H1 (cell line): ENCODE results near the gene IL24. TPM values are rescaled to one million over a fixed set of nuclear protein-coding genes. Genes with fewer than 3 reads are reported as not detected.

Experiments
- CTCF ChIA-PET: fragments of 300-600 bp; sonication (Branson Sonifier 250); formaldehyde crosslinking; loops from one replicate; lab custom pipeline; 2021; ENCODE audit not compliant: partially characterized antibody; lab: Charles Lee
- POLR2A ChIA-PET: fragments of 300-600 bp; sonication (Branson Sonifier 250); formaldehyde crosslinking; loops from one replicate; lab custom pipeline; 2021; ENCODE audit warnings: inconsistent platforms; ENCODE audit not compliant: partially characterized antibody; lab: Charles Lee
- DNase-seq, 2 experiments: peaks; one replicate each; pipeline versions ENCODE4 v3.0.0 to v3.0.0-alpha.2; 2010 to 2022; ENCODE audit warnings: low spot score in 2 of 2, low read depth in 1 of 2, mixed read lengths in 1 of 2
- FAIRE-seq: peaks from 2 replicates; lab custom pipeline; 2011; peaks lifted over from hg19 to GRCh38; lab: Jason Lieb, UNC
- H2AFZ ChIP-seq: 2 replicates; pipeline ENCODE4 v1.8.1; 2012; ENCODE audit warnings: low read length, inconsistent platforms
- H2AK5ac ChIP-seq: 2 replicates; pipeline ENCODE4 v1.6.1; 2013; ENCODE audit warnings: low read depth, low read length
- H2BK120ac ChIP-seq: replicated peaks from 2 replicates; pipeline ENCODE3; 2013; ENCODE audit warnings: low read depth, low read length, inconsistent platforms
- H2BK12ac ChIP-seq: 2 replicates; pipeline ENCODE4 v1.6.1; 2013; ENCODE audit warnings: low read depth, low read length
- H2BK15ac ChIP-seq: 2 replicates; pipeline ENCODE4 v1.6.1; 2013; ENCODE audit warnings: low read length
- H2BK20ac ChIP-seq: 2 replicates; pipeline ENCODE4 v1.6.1; 2013; ENCODE audit warnings: low read length
- H2BK5ac ChIP-seq: 2 replicates; pipeline ENCODE4 v1.6.1; 2013; ENCODE audit warnings: low read depth, low read length
- H3K14ac ChIP-seq: 2 replicates; pipeline ENCODE4 v1.6.1; 2013; ENCODE audit warnings: inconsistent platforms; ENCODE audit not compliant: insufficient read length
- H3K18ac ChIP-seq: 2 replicates; pipeline ENCODE4 v1.6.1; 2013; ENCODE audit warnings: low read length; ENCODE audit errors: extremely low read depth
- H3K23ac ChIP-seq: 2 replicates; pipeline ENCODE4 v1.6.1; 2013; ENCODE audit warnings: inconsistent platforms; ENCODE audit not compliant: insufficient read length
- H3K23me2 ChIP-seq: 2 replicates; pipeline ENCODE4 v1.6.1; 2013; ENCODE audit warnings: low read depth, low read length
- H3K27ac ChIP-seq: 2 replicates; pipeline ENCODE4 v1.6.1; 2011; ENCODE audit warnings: low read depth, low read length, inconsistent platforms
- H3K27me3 ChIP-seq, 4 experiments: replicated peaks in 1 of 4; 1 replicate in 1 of 4; 2 replicates in 3 of 4; pipeline versions ENCODE4 v1.6.1 to v1.8.1; 2011 to 2013; ENCODE audit warnings: low read length in 3 of 4, mild to moderate bottlenecking in 3 of 4, inconsistent platforms in 2 of 4, mixed read lengths in 2 of 4, moderate library complexity in 1 of 4; ENCODE audit not compliant: control insufficient read depth in 3 of 4, insufficient read depth in 3 of 4; ENCODE audit errors: extremely low read depth in 1 of 4
- H3K36me3 ChIP-seq, 4 experiments: 2 replicates each; pipeline versions ENCODE4 v1.6.1 to v1.8.1; 2011 to 2013; ENCODE audit warnings: mild to moderate bottlenecking in 4 of 4, low read length in 3 of 4, moderate library complexity in 2 of 4, control low read depth in 1 of 4, inconsistent platforms in 1 of 4; ENCODE audit not compliant: insufficient read depth in 4 of 4, control insufficient read depth in 2 of 4
- H3K4ac ChIP-seq: replicated peaks from 2 replicates; pipeline ENCODE3; 2013; ENCODE audit warnings: low read length, low read depth, mixed read lengths, inconsistent platforms; ENCODE audit not compliant: insufficient read length
- H3K4me1 ChIP-seq, 4 experiments: replicated peaks in 1 of 4; 1 replicate in 1 of 4; 2 replicates in 3 of 4; pipeline versions ENCODE4 v1.6.1 to v1.8.1; 2011 to 2013; ENCODE audit warnings: low read length in 3 of 4, inconsistent platforms in 2 of 4, mixed read lengths in 1 of 4; ENCODE audit not compliant: insufficient read depth in 4 of 4, control insufficient read depth in 3 of 4
- H3K4me2 ChIP-seq, 2 experiments: 2 replicates each; pipeline versions ENCODE4 v1.6.1 to v1.8.1; 2011 to 2013; ENCODE audit warnings: low read depth in 2 of 2, low read length in 2 of 2, control low read depth in 1 of 2, inconsistent platforms in 1 of 2, mild to moderate bottlenecking in 1 of 2; ENCODE audit not compliant: insufficient read depth in 1 of 2
- H3K4me3 ChIP-seq, 4 experiments: fragments of 200-600, 300-600 bp in 1 of 4; sonication (generic), shearing (Covaris generic), sonication (Bioruptor Twin) in 1 of 4; 2 replicates each; pipeline versions ENCODE4 v1.5.1 to v1.8.1; 2011 to 2016; ENCODE audit warnings: low read length in 4 of 4, low read depth in 3 of 4, control low read depth in 2 of 4, inconsistent platforms in 2 of 4, mild to moderate bottlenecking in 2 of 4, mixed read lengths in 1 of 4, moderate library complexity in 1 of 4; ENCODE audit not compliant: insufficient read depth in 2 of 4; ENCODE audit errors: extremely low read depth in 1 of 4
- H3K56ac ChIP-seq: replicated peaks from 2 replicates; pipeline ENCODE3; 2013; ENCODE audit warnings: low read depth, mild to moderate bottlenecking, mixed read lengths, low read length, inconsistent platforms; ENCODE audit not compliant: insufficient read length
- H3K79me1 ChIP-seq: 2 replicates; pipeline ENCODE4 v1.6.1; 2013; ENCODE audit warnings: low read depth, low read length, control low read depth
- H3K79me2 ChIP-seq, 2 experiments: 2 replicates each; pipeline versions ENCODE4 v1.6.1 to v1.8.1; 2012 to 2013; ENCODE audit warnings: low read length in 2 of 2, mild to moderate bottlenecking in 2 of 2, inconsistent platforms in 1 of 2; ENCODE audit not compliant: insufficient read depth in 2 of 2, control insufficient read depth in 1 of 2
- H3K9ac ChIP-seq, 4 experiments: replicated peaks in 1 of 4; 1 replicate in 1 of 4; 2 replicates in 3 of 4; pipeline versions ENCODE4 v1.6.1 to v1.8.1; 2011 to 2013; ENCODE audit warnings: low read depth in 3 of 4, low read length in 3 of 4, control low read depth in 2 of 4, mild to moderate bottlenecking in 2 of 4, moderate library complexity in 2 of 4, inconsistent platforms in 1 of 4; ENCODE audit errors: extremely low read depth in 1 of 4
- H3K9me3 ChIP-seq, 2 experiments: 2 replicates each; pipeline versions ENCODE4 v1.6.1 to v1.8.1; 2012 to 2013; ENCODE audit warnings: mild to moderate bottlenecking in 2 of 2, moderate library complexity in 2 of 2, control low read depth in 1 of 2, inconsistent platforms in 1 of 2, low read depth in 1 of 2, low read length in 1 of 2, mixed read lengths in 1 of 2; ENCODE audit not compliant: insufficient read depth in 2 of 2
- H4K20me1 ChIP-seq, 2 experiments: replicated peaks in 1 of 2; 2 replicates each; pipeline versions ENCODE3 to v1.8.1; 2011 to 2013; ENCODE audit warnings: inconsistent platforms in 2 of 2, low read length in 2 of 2, mild to moderate bottlenecking in 1 of 2; ENCODE audit not compliant: insufficient read depth in 2 of 2, control insufficient read depth in 1 of 2
- H4K5ac ChIP-seq: 2 replicates; pipeline ENCODE4 v1.6.1; 2013; ENCODE audit warnings: low read length, low read depth, mixed read lengths, inconsistent platforms; ENCODE audit not compliant: insufficient read length
- H4K8ac ChIP-seq: 2 replicates; pipeline ENCODE4 v1.8.0; 2013; ENCODE audit warnings: mild to moderate bottlenecking, moderate library complexity, low read length, inconsistent platforms; ENCODE audit not compliant: insufficient read depth; ENCODE audit errors: extremely low read depth
- H4K91ac ChIP-seq: replicated peaks from 2 replicates; pipeline ENCODE3; 2013; ENCODE audit warnings: low read length, mixed read lengths, inconsistent platforms; ENCODE audit not compliant: insufficient read length
- BCL11A ChIP-seq, 2 experiments: IDR thresholded peaks; one replicate each; pipeline ENCODE4 v1.6.1; 2011; ENCODE audit warnings: low read depth in 2 of 2, low read length in 2 of 2, mild to moderate bottlenecking in 2 of 2
- PHF8 ChIP-seq: fragments of 200-600 bp; sonication (generic); conservative IDR thresholded peaks from 2 replicates; pipeline ENCODE4 v1.7.1; 2012; ENCODE audit warnings: low read depth, mild to moderate bottlenecking, inconsistent platforms, low read length, moderate library complexity
- WGBS, 2 experiments: shearing (Covaris generic) in 1 of 2; methylation state at CpG; one replicate each; pipeline versions ENCODE4 v1.1.6 to v1.1.7; 2013 to 2015; ENCODE audit warnings: low lambda C conversion rate in 2 of 2, mixed read lengths in 2 of 2, inconsistent platforms in 1 of 2, low coverage in 1 of 2, missing lambda C conversion rate in 1 of 2; ENCODE audit not compliant: insufficient replicate concordance in 2 of 2, insufficient coverage in 1 of 2, insufficient read length in 1 of 2; ENCODE audit errors: extremely low coverage in 1 of 2, missing lambda C conversion rate in 1 of 2; 5-methylcytosine and 5-hydroxymethylcytosine counted together
- polyA plus RNA-seq, 7 experiments: library from polyadenylated mRNA; depleted of rRNA in 3 of 7; stranded (reverse) in 5 of 7; unstranded in 2 of 7; fragments of >200 nt in 5 of 7; fragments of 200-250 nt in 2 of 7; gene quantifications; 1 replicate in 5 of 7; 2 replicates in 1 of 7; 4 replicates in 1 of 7; pipeline versions ENCODE4 v1.2.1 to v1.2.3, GENCODE V29; 2011 to 2013; ENCODE audit warnings: missing spikeins in 2 of 7, mixed read lengths in 2 of 7
- total RNA-seq: library from RNA; stranded (reverse); fragmentation: NEBNext Ultra II Directional; extraction: Animal tissue kit (Norgen Biotek cat#: 25700); gene quantifications from 2 replicates; pipeline ENCODE4 v1.2.1, GENCODE V29; 2021

The IL24 gene
- total and polyA plus RNA-seq, 2 of the 8 experiments (the other 6 are each of a cell fraction or from before 2014, with no cell fraction given), result not detected

GRCh38 chr1:206898089-206898914, 1.1 kb downstream of the IL24 start:
- Histone ChIP-seq H3K27me3 (no peaks in the 10 kb centered on the region), H3K79me2 (no peaks in the 10 kb centered on the region), H2BK120ac (no peak overlapping the region), H3K4ac (no peak overlapping the region), H3K56ac (no peak overlapping the region), H4K20me1 (no peaks in the 10 kb centered on the region), H2BK15ac (no peak overlapping the region), H4K91ac (no peak overlapping the region), H2BK5ac (no peak overlapping the region), H3K36me3 (no peaks in the 10 kb centered on the region), H3K18ac (no peak overlapping the region), H2AK5ac (no peak overlapping the region), H3K14ac (no peak overlapping the region)
- FAIRE-seq, result no peak
- POLR2A ChIA-PET, result interaction anchor here (1.6 kb wide), 1 partner anchor 12 kb away, joined by 4 read pairs; no protein-coding TSS in a partner anchor
- TF ChIP-seq BCL11A (IDR thresholded peaks at IDR 0.05; ENCODE audit: low read depth in 2 of 2, low read length in 2 of 2) (no peak), PHF8 (no peak)
- TF ChIP-seq, all 59 proteins: peak for 0
- 80 to 100% methylated on average over 2 to 9 of the region's 11 CpGs for WGBS, 2 experiments
- Histone ChIP-seq H4K5ac (no peak overlapping the region), H4K8ac (no peak overlapping the region), H3K27ac (no peak overlapping the region), H3K23ac (no peak overlapping the region), H3K4me2 (no peak overlapping the region), H3K23me2 (no peaks in the 10 kb centered on the region), H3K4me1 (no peaks in the 10 kb centered on the region; a peak in 1 of 7 replicates), H3K4me3 (no peak overlapping the region), H3K9me3 (no peaks in the 10 kb centered on the region), H3K9ac (no peak overlapping the region), H2BK12ac (no peak overlapping the region), H2BK20ac (no peak overlapping the region), H3K79me1 (no peaks in the 10 kb centered on the region), H2AFZ (no peak overlapping the region)
- CTCF ChIA-PET, result interaction anchor here (0.6 to 7.2 kb wide), 7 partner anchors 9 to 162 kb away, joined by 3 to 52 read pairs (median 4); partner anchors contain the start of gene IL20
- DNase-seq, result no peak
